ENCODE measurements around the gene ACAT2.
"Not testable (repeated sequence)": the region's sequence is repeated elsewhere in the genome, so short reads cannot be mapped to it uniquely, and the experiment has no call there.

ACAT2 gene

DNA sequence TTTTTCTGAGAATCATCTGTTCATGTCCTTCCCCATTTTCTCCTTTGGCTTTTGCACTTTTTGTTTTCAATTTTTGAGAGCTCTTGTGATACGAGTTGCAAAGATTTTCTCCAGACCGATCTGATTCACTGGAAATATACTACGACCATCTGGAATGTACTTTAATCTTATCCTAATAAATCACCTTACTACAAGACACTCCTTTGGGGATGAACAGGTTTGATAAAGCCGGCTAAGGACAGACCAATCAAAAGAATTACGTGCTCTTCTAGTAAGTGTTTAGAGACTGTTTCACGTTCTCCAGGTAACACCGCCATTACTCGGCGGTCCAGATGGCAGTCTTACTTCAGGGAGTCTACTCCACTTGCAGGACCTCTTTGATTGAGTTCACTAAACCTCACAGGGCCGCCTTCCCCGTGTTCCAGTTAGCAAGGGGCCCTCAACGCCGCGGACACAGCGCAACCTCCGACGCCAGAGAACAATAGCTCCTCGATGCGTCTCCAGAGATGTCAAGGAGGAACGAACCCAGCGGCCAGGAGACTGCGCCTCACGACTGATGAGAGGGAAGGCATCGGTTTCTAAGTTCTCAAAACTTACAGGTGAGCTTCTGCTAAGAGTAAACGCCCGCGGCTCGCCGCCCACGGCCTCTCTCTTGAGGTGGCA lies 35.5 kb upstream of the ACAT2 start:
- H3K4me1 ChIP-seq (ENCODE audit: insufficient read depth, low read length): peaks cover 11% of the 10 kb centered on the region; the same call in 1 of the 2 replicates
- H3K9ac ChIP-seq (ENCODE audit: low read depth, low read length): peak overlapping the region; percentile 95
- no peaks in the 10 kb centered on the region for H3K36me3 ChIP-seq (ENCODE audit: insufficient read depth, low read length)
- no peaks in the 10 kb centered on the region for H3K9me3 ChIP-seq (ENCODE audit: control insufficient read depth, insufficient read depth, low read length)

- H3K9ac ChIP-seq (ENCODE audit: low read depth, low read length): peak within 1 kb of the TSS; percentile 95
- H3K36me3 ChIP-seq (ENCODE audit: insufficient read depth, low read length): no peaks in the 10 kb centered on the region
- no peaks in the 10 kb centered on the region for H3K9me3 ChIP-seq (ENCODE audit: control insufficient read depth, insufficient read depth, low read length)
- peaks cover 11% of the 10 kb centered on the region; the same call in 1 of the 2 replicates for H3K4me1 ChIP-seq (ENCODE audit: insufficient read depth, low read length)
Observed at GRCh38 chr6:159726918-159727716, 34.7 kb upstream of the ACAT2 start, which contains the start of gene WTAP. WTAP (plus strand) TSS chr6:159727506; CDS start chr6:159736266, 8,760 bp downstream.

- no peaks in the 10 kb centered on the region for H3K36me3 ChIP-seq (ENCODE audit: insufficient read depth, low read length)
- H3K9ac ChIP-seq (ENCODE audit: low read depth, low read length): peak overlapping the region; percentile 93
- no peaks in the 10 kb centered on the region for H3K9me3 ChIP-seq (ENCODE audit: control insufficient read depth, insufficient read depth, low read length)
- H3K4me1 ChIP-seq (ENCODE audit: insufficient read depth, low read length): peaks cover 11% of the 10 kb centered on the region; the same call in 1 of the 2 replicates
Observed at GRCh38 chr6:159727717-159728445, 34.0 kb upstream of the ACAT2 start.

DNA sequence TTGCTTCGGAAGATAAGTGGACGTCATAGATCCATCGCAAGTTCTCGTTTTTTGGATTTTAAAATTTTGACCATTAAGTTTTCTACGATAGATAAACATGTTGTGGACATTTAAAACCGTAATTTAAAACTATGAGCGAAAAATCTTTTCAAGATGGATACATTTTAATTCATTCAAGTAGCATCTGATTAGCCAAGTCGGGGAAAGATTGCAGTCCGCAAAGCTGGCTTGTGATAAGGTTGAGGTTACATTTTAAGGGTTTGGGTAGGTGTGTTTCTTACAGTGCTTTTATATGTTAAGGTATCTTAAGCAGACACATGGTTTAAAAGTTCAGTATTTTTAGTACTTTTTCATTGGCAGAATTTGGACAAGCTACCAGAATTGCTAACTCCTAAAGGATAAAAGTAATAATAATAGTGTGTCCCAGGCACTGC lies 33.3 kb upstream of the ACAT2 start:
- no peaks in the 10 kb centered on the region for H3K36me3 ChIP-seq (ENCODE audit: insufficient read depth, low read length)
- no peaks in the 10 kb centered on the region for H3K9me3 ChIP-seq (ENCODE audit: control insufficient read depth, insufficient read depth, low read length)
- peak overlapping the region; percentile 93 for H3K9ac ChIP-seq (ENCODE audit: low read depth, low read length)
- peaks cover 11% of the 10 kb centered on the region; the same call in 1 of the 2 replicates for H3K4me1 ChIP-seq (ENCODE audit: insufficient read depth, low read length)

- no peaks in the 10 kb centered on the region for H3K36me3 ChIP-seq (ENCODE audit: insufficient read depth, low read length)
- peak overlapping the region; percentile 16; the same call in 1 of the 2 replicates for H3K9ac ChIP-seq (ENCODE audit: low read depth, low read length)
- peaks cover 11% of the 10 kb centered on the region; the same call in 1 of the 2 replicates for H3K4me1 ChIP-seq (ENCODE audit: insufficient read depth, low read length)
- H3K9me3 ChIP-seq (ENCODE audit: control insufficient read depth, insufficient read depth, low read length): no peaks in the 10 kb centered on the region
Observed at GRCh38 chr6:159729598-159730331, 32.1 kb upstream of the ACAT2 start.

DNA sequence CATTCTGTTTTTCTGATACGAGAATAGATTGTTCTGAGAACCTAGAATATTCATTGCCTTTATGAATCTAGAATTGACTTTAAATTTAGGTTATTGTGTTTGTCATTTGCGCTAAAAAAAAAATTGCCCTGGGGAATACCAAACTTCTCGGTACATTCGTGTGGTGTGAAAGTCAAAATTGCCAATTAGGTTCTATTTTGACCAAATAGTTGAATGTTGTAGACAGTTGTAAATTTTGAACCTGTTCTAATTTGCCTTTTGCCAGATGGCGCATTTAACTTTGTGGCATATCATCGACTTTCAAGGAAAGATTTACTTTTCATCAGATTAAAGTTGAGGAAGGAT lies 31.5 kb upstream of the ACAT2 start:
- Histone ChIP-seq H3K4me1 (ENCODE audit: insufficient read depth, low read length) (peaks cover 11% of the 10 kb centered on the region; the same call in 1 of the 2 replicates), H3K36me3 (ENCODE audit: insufficient read depth, low read length) (no peaks in the 10 kb centered on the region), H3K9me3 (ENCODE audit: control insufficient read depth, insufficient read depth, low read length) (no peaks in the 10 kb centered on the region), H3K9ac (ENCODE audit: low read depth, low read length) (no peak overlapping the region)

DNA sequence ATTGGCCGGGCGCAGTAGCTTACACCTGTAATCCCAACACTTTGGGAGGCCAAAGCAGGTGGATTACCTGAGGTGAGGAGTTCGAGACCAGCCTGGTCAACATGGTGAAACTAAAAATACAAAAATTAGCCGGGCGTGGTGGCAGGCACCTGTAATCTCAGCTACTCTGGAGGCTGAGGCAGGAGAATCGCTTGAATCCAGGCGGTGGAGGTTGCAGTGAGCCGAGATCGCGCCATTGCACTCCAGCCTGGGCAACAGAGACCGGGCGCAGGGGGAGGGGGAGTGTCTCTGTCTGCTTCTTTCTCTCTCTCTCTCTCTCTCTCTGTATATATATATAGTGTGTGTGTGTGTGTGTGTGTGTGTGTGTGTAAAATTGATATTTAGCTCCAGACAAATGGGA lies 29.3 kb upstream of the ACAT2 start:
- H3K9ac ChIP-seq (ENCODE audit: low read depth, low read length); H3K36me3 ChIP-seq (ENCODE audit: insufficient read depth, low read length); H3K9me3 ChIP-seq (ENCODE audit: control insufficient read depth, insufficient read depth, low read length): not testable (repeated sequence)
- peaks cover 11% of the 10 kb centered on the region; the same call in 1 of the 2 replicates for H3K4me1 ChIP-seq (ENCODE audit: insufficient read depth, low read length)

DNA sequence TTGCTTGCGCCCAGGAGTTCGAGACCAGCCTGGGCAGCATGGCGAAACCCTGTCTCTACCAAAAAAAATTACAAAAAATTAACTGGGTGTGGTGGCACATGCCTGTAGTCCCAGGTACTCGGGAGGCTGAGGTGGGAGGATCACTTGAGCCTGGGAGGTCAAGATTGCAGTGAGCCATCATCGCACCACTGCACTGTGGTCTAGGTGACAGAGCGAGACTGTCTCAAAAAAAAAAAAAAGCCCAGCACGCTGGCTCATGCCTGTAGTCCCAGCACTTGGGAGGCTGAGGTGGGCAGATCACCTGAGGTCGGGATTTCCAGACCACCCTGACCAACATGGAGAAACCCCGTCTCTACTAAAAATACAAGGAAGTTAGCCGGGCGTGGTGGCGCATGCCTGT lies 28.4 kb upstream of the ACAT2 start:
- not testable (repeated sequence) for H3K36me3 ChIP-seq (ENCODE audit: insufficient read depth, low read length); H3K9me3 ChIP-seq (ENCODE audit: control insufficient read depth, insufficient read depth, low read length); H3K9ac ChIP-seq (ENCODE audit: low read depth, low read length)
- peaks cover 11% of the 10 kb centered on the region; the same call in 1 of the 2 replicates for H3K4me1 ChIP-seq (ENCODE audit: insufficient read depth, low read length)

DNA sequence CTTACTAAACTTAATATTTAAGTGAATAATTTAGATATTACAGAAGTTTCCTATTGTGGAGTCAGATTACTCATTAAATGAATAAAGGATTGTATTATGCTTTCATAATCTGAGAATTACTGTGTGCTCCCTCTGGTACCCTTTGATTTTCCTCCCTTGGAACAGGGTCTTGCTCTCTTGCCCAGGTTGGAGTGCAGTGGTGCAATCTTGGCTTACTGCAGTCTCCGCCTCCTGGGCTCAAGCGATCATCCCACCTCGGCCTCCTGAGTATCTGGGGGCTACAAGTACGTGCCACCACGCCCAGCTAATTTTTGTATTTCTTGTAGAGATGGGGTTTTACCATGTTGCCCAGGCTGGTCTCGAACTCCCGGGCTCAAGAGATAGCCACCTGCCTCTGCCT lies 24.9 kb upstream of the ACAT2 start:
- no peak overlapping the region for H3K9ac ChIP-seq (ENCODE audit: low read depth, low read length)
- no peaks in the 10 kb centered on the region for H3K4me1 ChIP-seq (ENCODE audit: insufficient read depth, low read length)
- H3K9me3 ChIP-seq (ENCODE audit: control insufficient read depth, insufficient read depth, low read length): no peaks in the 10 kb centered on the region
- peaks cover 10% of the 10 kb centered on the region for H3K36me3 ChIP-seq (ENCODE audit: insufficient read depth, low read length)

GRCh38 chr6:159739341-159739740 lies 22.5 kb upstream of the ACAT2 start:
- H3K36me3 ChIP-seq (ENCODE audit: insufficient read depth, low read length): peaks cover 14% of the 10 kb centered on the region
- no peak overlapping the region for H3K9ac ChIP-seq (ENCODE audit: low read depth, low read length)
- H3K9me3 ChIP-seq (ENCODE audit: control insufficient read depth, insufficient read depth, low read length): no peaks in the 10 kb centered on the region
- H3K4me1 ChIP-seq (ENCODE audit: insufficient read depth, low read length): no peaks in the 10 kb centered on the region

- Histone ChIP-seq H3K9me3 (ENCODE audit: control insufficient read depth, insufficient read depth, low read length) (no peaks in the 10 kb centered on the region), H3K36me3 (ENCODE audit: insufficient read depth, low read length) (peaks cover 30% of the 10 kb centered on the region), H3K4me1 (ENCODE audit: insufficient read depth, low read length) (no peaks in the 10 kb centered on the region), H3K9ac (ENCODE audit: low read depth, low read length) (no peak overlapping the region)
Observed at GRCh38 chr6:159742165-159742564, 19.7 kb upstream of the ACAT2 start.

DNA sequence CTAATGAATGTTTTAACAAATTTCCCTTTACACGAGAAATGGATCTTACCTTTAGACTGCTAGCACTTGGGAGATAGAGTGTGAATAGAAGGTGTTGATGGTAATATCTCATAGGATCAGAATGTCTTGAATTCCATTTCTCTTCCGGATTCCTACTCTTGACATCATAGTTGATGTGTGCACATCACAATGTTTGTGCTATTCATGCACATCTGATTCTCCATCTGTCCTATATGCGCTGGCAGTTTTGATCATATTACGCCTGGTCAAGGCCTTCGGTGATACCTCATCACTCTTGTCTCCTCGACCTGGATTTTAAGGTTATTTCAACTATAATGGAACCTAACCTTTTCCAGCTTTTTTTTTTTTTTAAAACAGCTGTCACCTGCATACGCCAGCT lies 16.8 kb upstream of the ACAT2 start:
- H3K9me3 ChIP-seq (ENCODE audit: control insufficient read depth, insufficient read depth, low read length): no peaks in the 10 kb centered on the region
- no peaks in the 10 kb centered on the region for H3K4me1 ChIP-seq (ENCODE audit: insufficient read depth, low read length)
- H3K36me3 ChIP-seq (ENCODE audit: insufficient read depth, low read length): peaks cover 33% of the 10 kb centered on the region
- H3K9ac ChIP-seq (ENCODE audit: low read depth, low read length): no peak overlapping the region

- Histone ChIP-seq H3K4me1 (ENCODE audit: insufficient read depth, low read length) (no peaks in the 10 kb centered on the region), H3K9ac (ENCODE audit: low read depth, low read length) (no peak overlapping the region), H3K9me3 (ENCODE audit: control insufficient read depth, insufficient read depth, low read length) (no peaks in the 10 kb centered on the region), H3K36me3 (ENCODE audit: insufficient read depth, low read length) (peaks cover 29% of the 10 kb centered on the region)
Observed at GRCh38 chr6:159746759-159747158, 15.1 kb upstream of the ACAT2 start.

DNA sequence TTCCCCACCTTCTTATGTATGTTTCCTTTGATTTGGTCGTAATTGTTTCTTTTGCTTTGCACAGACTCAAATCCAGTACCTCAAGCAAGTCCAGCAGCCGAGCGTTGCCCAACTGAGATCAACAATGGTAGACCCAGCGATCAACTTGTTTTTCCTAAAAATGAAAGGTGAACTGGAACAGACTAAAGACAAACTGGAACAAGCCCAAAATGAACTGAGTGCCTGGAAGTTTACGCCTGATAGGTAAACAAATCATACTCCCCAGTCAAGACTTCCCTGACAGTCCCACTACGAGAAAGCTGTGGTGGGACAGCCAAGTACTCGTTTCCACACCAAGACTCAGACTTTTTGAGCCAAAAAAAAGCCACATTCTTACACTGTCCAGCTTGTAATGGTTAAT lies 13.7 kb upstream of the ACAT2 start:
- H3K9me3 ChIP-seq (ENCODE audit: control insufficient read depth, insufficient read depth, low read length); H3K9ac ChIP-seq (ENCODE audit: low read depth, low read length); H3K4me1 ChIP-seq (ENCODE audit: insufficient read depth, low read length): not testable (repeated sequence)
- H3K36me3 ChIP-seq (ENCODE audit: insufficient read depth, low read length): peaks cover 25% of the 10 kb centered on the region
